AG04449 (cell line): Measurements from ENCODE around the gene ZNF407.

Experiments
- CTCF ChIA-PET: fragments of 350-600 bp; formaldehyde crosslinking; extraction: SDS; loops from one replicate; lab custom pipeline; 2021; ENCODE audit warnings: antibody characterized with exemption; lab: Yijun Ruan, JAX
- POLR2A ChIA-PET: fragments of 400-600, 350-600 bp; formaldehyde crosslinking; extraction: SDS; loops from one replicate; lab custom pipeline; 2020; ENCODE audit warnings: antibody characterized with exemption, inconsistent platforms; lab: Yijun Ruan, JAX
- DNase-seq: peaks from one replicate; pipeline ENCODE4 v3.0.0-alpha.2; 2010; ENCODE audit warnings: low read depth, low spot score
- H3K4me3 ChIP-seq: 2 replicates; pipeline ENCODE4 v1.5.1; 2011; ENCODE audit warnings: low read depth, mild to moderate bottlenecking, control low read depth, low read length
- TF ChIP-seq, protein P1 (sequence below): IDR thresholded peaks from one replicate; pipeline ENCODE4 v1.5.1; 2011; ENCODE audit warnings: mild to moderate bottlenecking, moderate library complexity, low read length, control low read depth, inconsistent platforms; ENCODE audit not compliant: insufficient read depth; ENCODE audit errors: missing control alignments

Gene ZNF407

DNA sequence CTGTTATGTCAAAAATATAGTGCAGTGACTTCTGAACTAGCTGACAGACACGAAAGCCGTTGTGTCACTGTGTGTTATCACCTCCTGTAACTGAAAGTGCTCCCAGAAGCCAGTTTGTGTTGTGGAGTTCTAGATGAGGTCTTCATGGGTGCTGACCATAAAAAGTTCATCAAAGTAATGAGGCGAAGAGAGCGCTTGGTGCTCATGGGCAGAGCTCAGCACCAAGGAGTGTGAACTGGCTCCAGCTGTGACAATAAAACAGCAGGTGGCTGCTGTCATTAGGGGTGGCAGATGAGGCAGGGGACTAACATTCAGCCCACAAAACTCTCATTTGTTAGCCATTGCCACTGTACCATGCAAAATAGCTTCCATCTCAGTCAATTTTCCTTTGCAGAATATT lies 151.1 kb downstream of the ZNF407 start:
- ChIA-PET POLR2A (no interaction called here), CTCF (interaction anchor here (1.9 kb wide), 1 partner anchor 12 kb away, joined by 4 read pairs; no protein-coding TSS in a partner anchor)
- H3K4me3 ChIP-seq, result no peak overlapping the region
- TF ChIP-seq, protein P1, sequence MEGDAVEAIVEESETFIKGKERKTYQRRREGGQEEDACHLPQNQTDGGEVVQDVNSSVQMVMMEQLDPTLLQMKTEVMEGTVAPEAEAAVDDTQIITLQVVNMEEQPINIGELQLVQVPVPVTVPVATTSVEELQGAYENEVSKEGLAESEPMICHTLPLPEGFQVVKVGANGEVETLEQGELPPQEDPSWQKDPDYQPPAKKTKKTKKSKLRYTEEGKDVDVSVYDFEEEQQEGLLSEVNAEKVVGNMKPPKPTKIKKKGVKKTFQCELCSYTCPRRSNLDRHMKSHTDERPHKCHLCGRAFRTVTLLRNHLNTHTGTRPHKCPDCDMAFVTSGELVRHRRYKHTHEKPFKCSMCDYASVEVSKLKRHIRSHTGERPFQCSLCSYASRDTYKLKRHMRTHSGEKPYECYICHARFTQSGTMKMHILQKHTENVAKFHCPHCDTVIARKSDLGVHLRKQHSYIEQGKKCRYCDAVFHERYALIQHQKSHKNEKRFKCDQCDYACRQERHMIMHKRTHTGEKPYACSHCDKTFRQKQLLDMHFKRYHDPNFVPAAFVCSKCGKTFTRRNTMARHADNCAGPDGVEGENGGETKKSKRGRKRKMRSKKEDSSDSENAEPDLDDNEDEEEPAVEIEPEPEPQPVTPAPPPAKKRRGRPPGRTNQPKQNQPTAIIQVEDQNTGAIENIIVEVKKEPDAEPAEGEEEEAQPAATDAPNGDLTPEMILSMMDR, result no peak
- DNase-seq, result no peak

GRCh38 chr18:74758995-74759394 lies 161.3 kb downstream of the ZNF407 start:
- H3K4me3 ChIP-seq, result no peak overlapping the region
- no peak for DNase-seq
- ChIA-PET CTCF (no interaction called here), POLR2A (no interaction called here)
- TF ChIP-seq, protein P1, result no peak

GRCh38 chr18:74760026-74760425 lies 162.4 kb downstream of the ZNF407 start:
- TF ChIP-seq, protein P1, result no peak
- DNase-seq, result no peak
- H3K4me3 ChIP-seq, result no peak overlapping the region
- CTCF ChIA-PET, result no interaction called here
- POLR2A ChIA-PET, result no interaction called here

DNA sequence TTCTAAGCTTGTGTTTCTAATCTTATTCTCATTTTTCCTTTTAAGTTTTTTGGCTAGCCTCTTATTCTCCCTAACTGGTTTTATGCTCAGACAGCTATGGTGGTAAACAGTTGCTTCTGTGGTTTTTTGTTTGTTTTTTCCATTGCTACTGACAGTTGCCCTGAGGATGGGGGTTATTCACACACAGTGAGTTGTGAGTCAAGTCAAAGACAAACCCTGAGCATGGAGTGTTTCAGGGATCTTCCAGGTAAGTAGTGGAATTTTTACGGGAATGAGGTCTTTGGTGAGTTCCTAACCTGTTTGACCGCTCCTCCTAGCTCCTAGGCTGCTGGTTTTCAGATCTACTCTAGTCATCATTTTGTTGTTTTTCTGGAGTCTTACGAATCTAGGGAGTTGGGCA lies 162.8 kb downstream of the ZNF407 start:
- DNase-seq, result no peak
- no peak overlapping the region for H3K4me3 ChIP-seq
- POLR2A ChIA-PET, result no interaction called here
- CTCF ChIA-PET, result interaction anchor here (1.3 kb wide), 1 partner anchor 12 kb away, joined by 4 read pairs; no protein-coding TSS in a partner anchor
- TF ChIP-seq, protein P1, result no peak

GRCh38 chr18:74766251-74766650 lies 168.6 kb downstream of the ZNF407 start:
- no peak overlapping the region for H3K4me3 ChIP-seq
- ChIA-PET POLR2A (no interaction called here), CTCF (no interaction called here)
- no peak for DNase-seq
- TF ChIP-seq, protein P1, result no peak

DNA sequence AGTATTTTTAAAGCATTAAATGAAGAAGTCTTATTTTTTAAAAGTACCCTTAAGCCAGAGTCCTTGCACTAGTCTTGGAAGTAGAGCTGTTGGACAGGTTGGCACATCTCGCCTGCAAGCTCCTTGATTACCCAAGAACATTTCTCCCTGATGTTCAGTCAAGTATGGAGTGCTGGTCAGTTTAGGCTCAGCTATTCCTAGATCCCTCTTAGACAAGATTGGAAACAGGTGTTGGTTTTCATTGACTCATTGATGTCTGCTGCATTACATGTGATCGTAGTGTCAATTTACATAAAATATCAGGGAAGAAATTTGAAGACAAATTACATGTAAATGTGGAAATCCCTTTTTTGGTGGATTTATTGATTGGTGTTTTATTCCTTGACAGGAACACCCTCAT lies 170.4 kb downstream of the ZNF407 start:
- no peak overlapping the region for H3K4me3 ChIP-seq
- CTCF ChIA-PET, result no interaction called here
- POLR2A ChIA-PET, result no interaction called here

More for the DNA sequence above, 170.4 kb downstream of the ZNF407 start:
- no peak for DNase-seq
- TF ChIP-seq, protein P1, result no peak
